ENCODE results near the gene CPD. TPM values are rescaled to one million over a fixed set of nuclear protein-coding genes. Genes with fewer than 3 reads are reported as not detected.

Gene CPD
- total and polyA plus RNA-seq, 9 of the 15 experiments (the other 6 are each of a cell fraction or from before 2014, with no cell fraction given) = 4.5 to 24.4 (median 20.4) TPM

DNA sequence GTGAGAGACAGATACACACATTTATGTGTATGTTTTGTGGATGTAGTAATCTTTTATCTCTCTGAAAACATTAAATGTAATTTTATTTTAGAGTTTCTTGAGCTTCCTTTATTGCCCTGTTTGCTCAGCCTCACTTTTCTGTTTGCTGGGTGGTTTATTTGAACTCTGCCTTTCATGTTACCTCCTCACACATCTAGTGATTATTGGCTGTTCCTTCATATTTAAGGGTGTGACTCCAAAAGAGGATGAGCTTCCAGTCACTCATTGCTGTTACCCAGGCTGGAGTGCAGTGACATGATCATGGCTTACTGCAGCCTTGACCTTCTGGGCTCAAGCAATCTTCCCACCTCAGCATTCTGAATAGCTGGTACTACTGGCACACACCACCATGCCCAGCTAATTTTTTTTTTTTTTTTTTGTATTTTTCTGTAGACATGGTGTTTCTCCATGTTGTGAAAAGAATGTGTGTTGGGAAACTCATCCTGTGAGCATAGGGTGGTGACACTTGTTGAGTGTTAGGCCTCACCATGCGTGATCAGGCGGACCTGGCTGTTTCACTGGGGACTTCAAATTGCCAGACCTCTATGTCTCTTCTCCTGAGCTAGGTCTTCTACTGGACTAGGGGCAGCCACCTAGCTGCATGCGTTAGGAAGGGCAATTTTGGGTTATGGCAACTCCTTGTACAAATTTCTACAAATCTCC, 136.3 kb downstream of the CPD start:
- Histone ChIP-seq H3K9me3 (replicated peaks; ENCODE audit: control insufficient read depth, insufficient read depth, low read depth, low read length) (no peaks in the 10 kb centered on the region), H3K4me2 (ENCODE audit: insufficient read depth, low read length) (no peak overlapping the region), H4K20me1 (replicated peaks; ENCODE audit: control insufficient read depth, insufficient read depth, low read length) (no peaks in the 10 kb centered on the region), H3K9ac (ENCODE audit: insufficient read depth in 1 of 2, low read depth in 2 of 2, low read length in 2 of 2) (no peak overlapping the region), H3K27me3 (ENCODE audit: control insufficient read depth in 2 of 2, insufficient read depth in 2 of 2, low read length in 2 of 2) (no peaks in the 10 kb centered on the region), H3K4me3 (no peak overlapping the region), H3K36me3 (ENCODE audit: control insufficient read depth, insufficient read depth, low read length) (peaks cover 59% of the 10 kb centered on the region), H3K4me1 (replicated peaks in 1 of 2; ENCODE audit: control insufficient read depth in 2 of 2, insufficient read depth in 2 of 2, low read length in 2 of 2) (no peaks in the 10 kb centered on the region), H2AFZ (ENCODE audit: low read depth, low read length) (no peak overlapping the region), H3K27ac (ENCODE audit: extremely low read depth, low read depth, low read length) (no peak overlapping the region), H3K79me2 (ENCODE audit: control insufficient read depth, insufficient read depth, low read length) (no peaks in the 10 kb centered on the region), H3K9me1 (ENCODE audit: control insufficient read depth, insufficient read depth, low read length) (no peaks in the 10 kb centered on the region)
- in situ Hi-C loops (cut with MboI) (no loop called here), intact Hi-C loops (cut with micrococcal nuclease) (no loop called here)
- WGBS (ENCODE audit: insufficient coverage, low coverage, missing lambda C conversion rate) = 97% methylated on average over 3 of the region's 3 CpGs
- ChIA-PET POLR2A (interaction anchor here (1.7 kb wide), 1 partner anchor 11 kb away, joined by 6 read pairs; no protein-coding TSS in a partner anchor), CTCF (ENCODE audit: low intra/inter-chr PET ratio) (no interaction called here)
- DNase-seq (ENCODE audit: extremely low read depth in 1 of 4, low spot score in 3 of 4) = no peak
- ATAC-seq = no peak
- no TSS peak for BruUV-seq (replicated peaks)
- no peak for FAIRE-seq
- TF ChIP-seq KLF16 (IDR thresholded peaks at IDR 0.05) (no peak), ZNF75A (CRISPR knock-in tag; IDR thresholded peaks at IDR 0.05) (no peak), ZBTB17 (CRISPR knock-in tag; IDR thresholded peaks at IDR 0.05) (no peak), ZNF165 (CRISPR knock-in tag; IDR thresholded peaks at IDR 0.05; ENCODE audit: borderline replicate concordance) (no peak), ZNF778 (CRISPR knock-in tag; IDR thresholded peaks at IDR 0.05) (no peak)

DNA sequence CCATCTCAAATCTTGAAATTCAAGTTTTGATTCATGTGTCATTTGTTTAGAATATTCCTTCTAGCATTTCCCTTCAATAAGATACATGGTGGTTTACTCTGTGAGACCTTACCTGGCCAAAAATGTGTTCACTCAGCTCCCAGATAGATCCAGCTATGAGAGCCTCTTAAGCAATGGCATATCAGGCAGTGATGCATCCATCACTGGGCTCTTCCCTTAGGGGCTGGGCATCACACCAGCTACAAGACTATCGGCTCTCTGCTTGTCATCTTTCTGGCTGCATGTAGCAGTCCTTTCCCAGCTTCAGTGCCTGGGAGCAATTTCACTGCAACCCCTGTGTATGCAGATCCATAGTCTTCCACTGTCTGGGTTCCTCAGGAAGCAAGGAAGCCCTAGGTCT, 139.1 kb downstream of the CPD start:
- in situ Hi-C loops (cut with MboI) (no loop called here), intact Hi-C loops (cut with micrococcal nuclease) (no loop called here)
- no TSS peak for BruUV-seq (replicated peaks)
- H3K9me3 ChIP-seq (replicated peaks; ENCODE audit: control insufficient read depth, insufficient read depth, low read depth, low read length) = no peaks in the 10 kb centered on the region
- WGBS (ENCODE audit: insufficient coverage, low coverage, missing lambda C conversion rate) = 100% methylated on average over 1 of the region's 1 CpG
- ATAC-seq (no peak), FAIRE-seq (no peak), DNase-seq (ENCODE audit: extremely low read depth in 1 of 4, low spot score in 3 of 4) (no peak)
- H4K20me1 ChIP-seq (replicated peaks; ENCODE audit: control insufficient read depth, insufficient read depth, low read length) = no peaks in the 10 kb centered on the region
- no peaks in the 10 kb centered on the region for H3K9me1 ChIP-seq (ENCODE audit: control insufficient read depth, insufficient read depth, low read length)
- CTCF ChIA-PET (ENCODE audit: low intra/inter-chr PET ratio) = no interaction called here
- H3K9ac ChIP-seq (ENCODE audit: insufficient read depth in 1 of 2, low read depth in 2 of 2, low read length in 2 of 2) = no peak overlapping the region
- no peaks in the 10 kb centered on the region for H3K4me1 ChIP-seq (replicated peaks in 1 of 2; ENCODE audit: control insufficient read depth in 2 of 2, insufficient read depth in 2 of 2, low read length in 2 of 2)
- H3K4me3 ChIP-seq = no peak overlapping the region
- no peak overlapping the region for H3K4me2 ChIP-seq (ENCODE audit: insufficient read depth, low read length)
- H3K27ac ChIP-seq (ENCODE audit: extremely low read depth, low read depth, low read length) = no peak overlapping the region
- no peaks in the 10 kb centered on the region for H3K27me3 ChIP-seq (ENCODE audit: control insufficient read depth in 2 of 2, insufficient read depth in 2 of 2, low read length in 2 of 2)
- H3K79me2 ChIP-seq (ENCODE audit: control insufficient read depth, insufficient read depth, low read length) = no peaks in the 10 kb centered on the region; the same call in 2 of the 3 replicates
- H2AFZ ChIP-seq (ENCODE audit: low read depth, low read length) = no peak overlapping the region
- H3K36me3 ChIP-seq (ENCODE audit: control insufficient read depth, insufficient read depth, low read length) = peaks cover 68% of the 10 kb centered on the region
- POLR2A ChIA-PET = interaction anchor here (0.5 to 1.1 kb wide), 4 partner anchors 10 to 122 kb away, joined by 3 to 4 read pairs (median 3); no protein-coding TSS in a partner anchor
- TF ChIP-seq SMARCB1 (IDR thresholded peaks at IDR 0.05; ENCODE audit: insufficient read length, low read depth) (no peak), JUNB (CRISPR knock-in tag; conservative IDR thresholded peaks at IDR 0.05) (no peak), SREBF2 (CRISPR knock-in tag; IDR thresholded peaks at IDR 0.05) (no peak), PHTF2 (CRISPR knock-in tag; IDR thresholded peaks at IDR 0.05) (no peak), ZNF551 (CRISPR knock-in tag; IDR thresholded peaks at IDR 0.05) (no peak), KDM5B (IDR thresholded peaks at IDR 0.05; ENCODE audit: insufficient replicate concordance, low read depth, low read length) (no peak), THRAP3 (IDR thresholded peaks at IDR 0.05; ENCODE audit: borderline replicate concordance) (no peak), CHCHD3 (CRISPR knock-in tag; IDR thresholded peaks at IDR 0.05) (no peak)
- TF ChIP-seq, protein P1, sequence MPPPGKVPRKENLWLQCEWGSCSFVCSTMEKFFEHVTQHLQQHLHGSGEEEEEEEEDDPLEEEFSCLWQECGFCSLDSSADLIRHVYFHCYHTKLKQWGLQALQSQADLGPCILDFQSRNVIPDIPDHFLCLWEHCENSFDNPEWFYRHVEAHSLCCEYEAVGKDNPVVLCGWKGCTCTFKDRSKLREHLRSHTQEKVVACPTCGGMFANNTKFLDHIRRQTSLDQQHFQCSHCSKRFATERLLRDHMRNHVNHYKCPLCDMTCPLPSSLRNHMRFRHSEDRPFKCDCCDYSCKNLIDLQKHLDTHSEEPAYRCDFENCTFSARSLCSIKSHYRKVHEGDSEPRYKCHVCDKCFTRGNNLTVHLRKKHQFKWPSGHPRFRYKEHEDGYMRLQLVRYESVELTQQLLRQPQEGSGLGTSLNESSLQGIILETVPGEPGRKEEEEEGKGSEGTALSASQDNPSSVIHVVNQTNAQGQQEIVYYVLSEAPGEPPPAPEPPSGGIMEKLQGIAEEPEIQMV (tag; conservative IDR thresholded peaks at IDR 0.05; ENCODE audit: low read depth) = no peak
- TF ChIP-seq, protein P2, sequence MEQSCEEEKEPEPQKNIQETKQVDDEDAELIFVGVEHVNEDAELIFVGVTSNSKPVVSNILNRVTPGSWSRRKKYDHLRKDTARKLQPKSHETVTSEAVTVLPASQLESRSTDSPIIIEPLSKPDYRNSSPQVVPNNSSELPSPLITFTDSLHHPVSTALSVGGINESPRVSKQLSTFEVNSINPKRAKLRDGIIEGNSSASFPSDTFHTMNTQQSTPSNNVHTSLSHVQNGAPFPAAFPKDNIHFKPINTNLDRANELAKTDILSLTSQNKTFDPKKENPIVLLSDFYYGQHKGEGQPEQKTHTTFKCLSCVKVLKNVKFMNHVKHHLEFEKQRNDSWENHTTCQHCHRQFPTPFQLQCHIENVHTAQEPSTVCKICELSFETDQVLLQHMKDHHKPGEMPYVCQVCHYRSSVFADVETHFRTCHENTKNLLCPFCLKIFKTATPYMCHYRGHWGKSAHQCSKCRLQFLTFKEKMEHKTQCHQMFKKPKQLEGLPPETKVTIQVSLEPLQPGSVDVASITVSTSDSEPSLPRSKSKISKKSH (CRISPR knock-in tag; IDR thresholded peaks at IDR 0.05) = no peak
